ENCODE measurements around the gene SLC9B1.

Gene SLC9B1

DNA sequence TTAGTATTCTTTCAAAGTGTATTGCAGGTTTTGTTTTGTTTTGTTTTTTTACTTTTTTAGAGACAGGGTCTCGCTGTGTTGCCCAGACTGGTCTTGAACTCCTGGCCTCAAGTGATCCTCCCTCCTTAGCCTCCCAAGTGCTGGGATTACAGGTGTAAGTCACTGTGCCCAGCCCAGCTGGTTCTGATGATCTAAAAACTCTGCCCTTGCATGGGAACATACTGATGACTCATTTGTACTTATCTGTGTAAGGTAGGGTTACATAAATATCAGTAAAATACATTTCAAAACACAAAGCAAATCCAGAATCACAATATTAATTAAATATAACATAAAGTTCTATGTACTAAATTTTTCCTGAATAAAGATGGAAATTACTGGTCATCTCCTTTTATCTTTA lies 7.4 kb upstream of the SLC9B1 start:
- TF ChIP-seq, protein P1, sequence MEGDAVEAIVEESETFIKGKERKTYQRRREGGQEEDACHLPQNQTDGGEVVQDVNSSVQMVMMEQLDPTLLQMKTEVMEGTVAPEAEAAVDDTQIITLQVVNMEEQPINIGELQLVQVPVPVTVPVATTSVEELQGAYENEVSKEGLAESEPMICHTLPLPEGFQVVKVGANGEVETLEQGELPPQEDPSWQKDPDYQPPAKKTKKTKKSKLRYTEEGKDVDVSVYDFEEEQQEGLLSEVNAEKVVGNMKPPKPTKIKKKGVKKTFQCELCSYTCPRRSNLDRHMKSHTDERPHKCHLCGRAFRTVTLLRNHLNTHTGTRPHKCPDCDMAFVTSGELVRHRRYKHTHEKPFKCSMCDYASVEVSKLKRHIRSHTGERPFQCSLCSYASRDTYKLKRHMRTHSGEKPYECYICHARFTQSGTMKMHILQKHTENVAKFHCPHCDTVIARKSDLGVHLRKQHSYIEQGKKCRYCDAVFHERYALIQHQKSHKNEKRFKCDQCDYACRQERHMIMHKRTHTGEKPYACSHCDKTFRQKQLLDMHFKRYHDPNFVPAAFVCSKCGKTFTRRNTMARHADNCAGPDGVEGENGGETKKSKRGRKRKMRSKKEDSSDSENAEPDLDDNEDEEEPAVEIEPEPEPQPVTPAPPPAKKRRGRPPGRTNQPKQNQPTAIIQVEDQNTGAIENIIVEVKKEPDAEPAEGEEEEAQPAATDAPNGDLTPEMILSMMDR (IDR thresholded peaks at IDR 0.05; ENCODE audit: insufficient read depth, missing control alignments), result no peak
- DNase-seq (ENCODE audit: insufficient read length, low spot score) (no peak), FAIRE-seq (no peak)

DNA sequence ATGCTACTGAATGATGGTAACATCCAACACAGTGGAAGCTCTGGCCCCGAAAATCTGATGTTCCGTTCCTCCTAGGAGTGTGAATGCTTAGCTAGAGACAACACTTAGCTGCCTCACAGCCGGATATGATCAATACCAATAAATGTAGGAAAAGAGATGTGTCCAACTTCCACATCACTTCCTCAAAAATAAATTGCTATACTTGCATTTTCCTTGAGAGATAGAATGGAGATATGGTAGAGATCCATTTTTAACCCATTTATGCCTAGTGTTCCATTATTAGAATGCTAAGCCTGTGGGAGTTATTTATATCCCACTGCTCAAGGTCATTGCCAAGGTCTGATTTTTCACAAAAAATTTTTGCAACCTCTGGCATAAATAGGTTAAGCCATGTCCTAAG lies 5.5 kb upstream of the SLC9B1 start:
- DNase-seq (ENCODE audit: insufficient read length, low spot score), result no peak
- no peak for FAIRE-seq
- TF ChIP-seq, protein P1 (IDR thresholded peaks at IDR 0.05; ENCODE audit: insufficient read depth, missing control alignments), result no peak

DNA sequence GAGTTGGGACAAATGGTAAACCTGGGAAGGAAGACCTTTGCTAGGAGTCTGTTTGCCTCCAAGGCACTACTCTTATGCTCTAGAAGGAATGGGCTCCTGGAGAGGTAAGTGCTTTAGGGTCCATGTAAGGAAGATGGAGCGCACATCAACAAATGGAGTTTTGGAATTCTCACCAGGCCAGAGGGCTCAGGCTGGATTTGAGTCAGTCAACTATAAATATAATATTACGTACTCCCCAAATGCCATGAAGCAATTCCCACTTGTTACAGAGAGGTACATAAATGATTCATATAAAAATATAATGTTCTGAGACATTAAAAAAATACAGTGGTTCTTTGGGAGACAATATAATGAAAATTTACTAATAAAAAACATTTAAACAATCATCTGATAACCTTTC lies 1.6 kb upstream of the SLC9B1 start:
- TF ChIP-seq, protein P1 (IDR thresholded peaks at IDR 0.05; ENCODE audit: insufficient read depth, missing control alignments), result no peak
- DNase-seq (ENCODE audit: insufficient read length, low spot score), result no peak
- FAIRE-seq, result no peak

DNA sequence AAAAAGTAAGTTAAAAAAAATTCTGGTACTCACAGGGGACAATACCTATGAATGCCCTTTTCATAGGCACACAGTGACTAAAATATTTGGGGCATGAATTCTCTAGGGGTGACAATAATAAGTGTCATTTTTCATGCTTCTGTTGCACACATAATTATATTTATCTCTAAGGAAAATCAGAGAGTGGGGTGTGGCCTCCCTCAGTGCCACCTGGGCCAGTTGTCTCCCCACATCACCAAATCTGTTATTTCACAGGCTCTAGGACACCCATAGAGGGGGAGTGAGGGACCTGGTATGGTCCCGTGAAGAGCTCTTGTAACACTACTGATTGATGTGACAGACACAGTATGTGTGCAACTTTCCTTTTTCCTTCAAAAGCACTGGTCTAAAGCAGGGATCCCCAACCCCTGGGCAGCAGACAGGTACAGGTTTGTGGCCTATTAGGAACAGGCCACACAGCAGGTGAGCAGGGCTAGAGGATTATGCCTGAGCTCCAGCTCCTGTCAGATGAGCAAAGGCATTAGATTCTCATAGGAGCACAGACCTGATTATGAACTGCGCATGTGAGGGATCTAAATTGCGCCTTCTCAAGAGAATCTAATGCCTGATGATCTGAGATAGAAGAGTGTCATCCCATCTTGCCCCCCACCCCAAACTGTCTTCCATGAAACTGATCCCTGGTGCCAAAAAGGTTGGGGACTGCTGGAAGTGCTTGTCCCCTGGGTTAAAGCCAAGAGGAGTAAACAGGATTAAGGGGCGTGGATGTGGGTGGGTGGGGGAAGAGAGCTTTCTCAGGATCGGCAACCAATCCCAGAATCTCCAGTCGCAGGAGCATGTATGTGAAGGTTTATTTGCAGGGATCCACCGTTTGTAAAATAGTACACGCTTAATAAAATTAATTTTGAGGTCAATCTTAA lies 856 bp downstream of the SLC9B1 start:
- TF ChIP-seq, protein P1 (IDR thresholded peaks at IDR 0.05; ENCODE audit: insufficient read depth, missing control alignments), result no peak
- DNase-seq (ENCODE audit: insufficient read length, low spot score) (no peak), FAIRE-seq (peak; percentile 81)

DNA sequence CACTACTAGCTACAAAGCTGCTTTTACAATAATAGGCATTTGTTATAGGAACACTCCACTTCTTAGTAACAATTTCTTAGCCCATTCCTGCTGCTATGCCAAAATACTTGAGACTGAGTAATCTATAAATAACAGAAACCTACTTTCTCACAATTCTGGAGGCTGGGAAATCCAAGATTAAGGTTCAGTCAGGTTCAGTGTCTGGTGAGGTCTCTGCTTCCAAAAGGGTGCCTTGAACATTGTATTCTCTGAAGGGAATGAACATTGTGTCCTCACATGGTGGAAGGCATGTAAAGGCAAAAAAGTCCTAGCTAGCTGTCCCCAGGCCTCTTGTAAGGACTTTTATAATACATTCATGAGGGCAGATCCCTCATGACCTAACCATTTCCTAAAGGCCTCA lies 7.0 kb downstream of the SLC9B1 start:
- FAIRE-seq (no peak), DNase-seq (ENCODE audit: insufficient read length, low spot score) (no peak)
- TF ChIP-seq, protein P1 (IDR thresholded peaks at IDR 0.05; ENCODE audit: insufficient read depth, missing control alignments), result no peak

DNA sequence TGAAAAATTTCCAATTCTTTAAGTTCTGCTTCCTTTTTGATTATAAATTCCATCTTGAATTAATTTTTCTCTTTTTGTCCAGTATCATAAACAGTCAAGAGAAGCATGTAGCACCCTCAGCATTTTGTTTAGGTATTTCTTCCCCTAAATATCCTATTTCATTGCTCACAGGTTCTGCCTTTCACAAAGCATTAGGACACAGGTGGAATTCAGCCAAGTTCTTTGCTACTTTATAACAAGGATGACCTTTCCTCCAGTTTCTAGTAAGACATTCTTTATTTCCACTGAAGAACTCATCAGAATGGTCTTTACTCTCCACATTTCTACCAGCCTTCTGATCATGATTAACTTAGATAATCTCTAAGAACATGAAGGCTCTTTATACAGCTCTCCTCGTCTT lies 7.4 kb downstream of the SLC9B1 start:
- TF ChIP-seq, protein P1 (IDR thresholded peaks at IDR 0.05; ENCODE audit: insufficient read depth, missing control alignments), result no peak
- DNase-seq (ENCODE audit: insufficient read length, low spot score) (no peak), FAIRE-seq (no peak)

DNA sequence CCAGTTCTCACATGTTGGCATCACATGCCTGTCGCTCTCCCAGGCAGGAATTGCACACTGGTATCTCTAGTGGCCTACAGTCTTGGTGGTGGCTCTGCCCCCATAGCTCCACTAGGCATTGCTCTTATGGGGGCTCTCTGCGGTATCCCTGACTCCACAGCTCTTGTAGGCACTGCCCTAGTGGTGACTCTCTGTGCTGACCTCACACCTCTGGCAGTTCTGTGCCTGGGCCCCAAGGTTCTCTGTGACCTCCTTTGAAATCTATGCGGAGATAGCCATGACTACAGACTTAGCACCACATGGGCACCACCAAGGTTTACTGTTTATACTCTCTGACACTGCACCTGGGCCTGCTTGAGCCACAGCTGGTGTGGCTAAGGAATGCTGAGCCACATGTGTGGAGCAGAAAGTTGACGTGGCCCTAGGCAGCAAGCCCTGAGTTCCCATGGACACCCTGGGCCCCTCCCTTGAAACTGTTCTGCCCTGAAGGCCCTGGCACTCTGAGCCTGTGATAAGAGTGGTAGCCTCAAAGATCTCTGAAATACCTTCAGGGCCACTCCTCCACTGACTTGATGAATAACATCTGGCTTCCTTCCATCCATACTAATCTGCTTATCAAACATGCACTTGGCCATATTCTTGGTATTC lies 8.0 kb downstream of the SLC9B1 start:
- DNase-seq (ENCODE audit: insufficient read length, low spot score) (no peak), FAIRE-seq (no peak)
- TF ChIP-seq, protein P1 (IDR thresholded peaks at IDR 0.05; ENCODE audit: insufficient read depth, missing control alignments), result no peak
